ENCODE data around the gene CACNA2D2.

GRCh38 chr3:50410185-50410584 lies 93.2 kb downstream of the CACNA2D2 start:
- no peak for TF ChIP-seq CTCF (IDR thresholded peaks at IDR 0.05)
- no peak for TF ChIP-seq POLR2AphosphoS5 (IDR thresholded peaks at IDR 0.05; ENCODE audit: low read depth, low read length)
- no peak for TF ChIP-seq SIN3A (IDR thresholded peaks at IDR 0.05; ENCODE audit: borderline replicate concordance, insufficient read depth, low read depth, low read length)
- no peak for TF ChIP-seq REST (IDR thresholded peaks at IDR 0.05; ENCODE audit: insufficient read depth in 1 of 2, low read depth in 2 of 2, low read length in 1 of 2)
